Stromal cell of bone marrow (primary cell): ENCODE data around the gene CYP24A1.

ENCODE experiments used
- DNase-seq: peaks from one replicate; pipeline ENCODE4 v3.0.0-alpha.2; 2012; ENCODE audit warnings: low read depth

The CYP24A1 gene

GRCh38 chr20:54156981-54157835 is 16.6 kb downstream of the CYP24A1 start:
- DNase-seq, result no peak

GRCh38 chr20:54156522-54156921 is 17.3 kb downstream of the CYP24A1 start:
- no peak for DNase-seq

GRCh38 chr20:54155736-54156317 is 18.0 kb downstream of the CYP24A1 start:
- no peak for DNase-seq

- no peak for DNase-seq
Observed at GRCh38 chr20:54154439-54154838, 19.3 kb downstream of the CYP24A1 start.

GRCh38 chr20:54153847-54154246 is 19.9 kb downstream of the CYP24A1 start:
- DNase-seq, result no peak

GRCh38 chr20:54153041-54153327 is 20.8 kb downstream of the CYP24A1 start:
- no peak for DNase-seq

- no peak for DNase-seq
Observed at GRCh38 chr20:54152227-54153040, 21.4 kb downstream of the CYP24A1 start.

- DNase-seq, result no peak
Observed at GRCh38 chr20:54151511-54152226, 22.1 kb downstream of the CYP24A1 start.

- no peak for DNase-seq
Observed at GRCh38 chr20:54151075-54151439, 22.7 kb downstream of the CYP24A1 start.

- DNase-seq, result no peak
Observed at GRCh38 chr20:54149765-54150264, 24.0 kb downstream of the CYP24A1 start.

- no peak for DNase-seq
Observed at GRCh38 chr20:54148947-54149764, 24.6 kb downstream of the CYP24A1 start.

GRCh38 chr20:54146672-54147071 is 27.1 kb downstream of the CYP24A1 start:
- DNase-seq, result no peak

- DNase-seq, result no peak
Observed at GRCh38 chr20:54144847-54145414, 28.9 kb downstream of the CYP24A1 start.

GRCh38 chr20:54140927-54141566 is 32.7 kb downstream of the CYP24A1 start:
- DNase-seq, result no peak

- no peak for DNase-seq
Observed at GRCh38 chr20:54140486-54140885, 33.3 kb downstream of the CYP24A1 start.

GRCh38 chr20:54140067-54140466 is 33.7 kb downstream of the CYP24A1 start:
- DNase-seq, result no peak

GRCh38 chr20:54139188-54139587 is 34.6 kb downstream of the CYP24A1 start:
- no peak for DNase-seq

- DNase-seq, result no peak
Observed at GRCh38 chr20:54138427-54138826, 35.4 kb downstream of the CYP24A1 start.

- DNase-seq, result no peak
Observed at GRCh38 chr20:54137115-54137514, 36.7 kb downstream of the CYP24A1 start.

GRCh38 chr20:54134445-54135220 is 39.2 kb downstream of the CYP24A1 start:
- no peak for DNase-seq
